HepG2 (cell line): ENCODE measurements around the gene ARHGAP31. TPM values are rescaled to one million over a fixed set of nuclear protein-coding genes. Genes with fewer than 3 reads are reported as not detected.

ENCODE experiments used
- ATAC-seq: fragments of 200-7000 bp; cut with Tn5 transposase; 3 replicates; pipeline ENCODE4 v1.9.1; 2020; ENCODE audit warnings: mild to moderate bottlenecking, moderate library complexity
- BruUV-seq: library from RNA; stranded (reverse); fragments of 400-500 nt; replicated peaks from 2 replicates; lab custom pipeline; 2021; lab: Mats Ljungman, UMichigan
- CTCF ChIA-PET: fragments of 300-600 bp; formaldehyde crosslinking; extraction: SDS; loops from one replicate; lab custom pipeline; 2021; ENCODE audit warnings: low total read pairs, inconsistent platforms, low intra/inter-chr PET ratio; lab: Yijun Ruan, JAX
- POLR2A ChIA-PET: fragments of 350-600 bp; sonication (Branson Sonifier 250); formaldehyde crosslinking; loops from one replicate; lab custom pipeline; 2020; ENCODE audit warnings: antibody characterized with exemption, inconsistent platforms; lab: Yijun Ruan, JAX
- DNase-seq: peaks from one replicate; pipeline ENCODE4 v3.0.0-alpha.2; 2015; ENCODE audit warnings: low spot score
- FAIRE-seq: peaks from 3 replicates; lab custom pipeline; 2011; peaks lifted over from hg19 to GRCh38; lab: Jason Lieb, UNC
- H2AFZ ChIP-seq: one replicate; pipeline ENCODE4 v1.6.1; 2011; ENCODE audit warnings: low read length, inconsistent platforms
- H3K27ac ChIP-seq: fragments of 300-600 bp; 3 replicates; pipeline ENCODE4 v1.8.0; 2011; ENCODE audit warnings: mixed run types, mild to moderate bottlenecking, mixed read lengths, low read length, inconsistent platforms; ENCODE audit not compliant: insufficient read depth; ENCODE audit errors: extremely low read length
- H3K27me3 ChIP-seq, 2 experiments: fragments of 200-600 bp in 1 of 2; 2 replicates in 1 of 2; 3 replicates in 1 of 2; pipeline versions ENCODE4 v1.6.0 to v1.8.0; 2011; ENCODE audit warnings: low read length in 2 of 2, mild to moderate bottlenecking in 2 of 2, moderate library complexity in 2 of 2, inconsistent platforms in 1 of 2; ENCODE audit not compliant: insufficient read depth in 2 of 2, control insufficient read depth in 1 of 2
- H3K36me3 ChIP-seq, 2 experiments: fragments of 200-600 bp in 1 of 2; replicated peaks in 1 of 2; 2 replicates in 1 of 2; 3 replicates in 1 of 2; pipeline versions ENCODE4 v1.5.1 to v1.8.0; 2011; ENCODE audit warnings: low read length in 2 of 2, inconsistent platforms in 1 of 2; ENCODE audit not compliant: insufficient read depth in 2 of 2, control insufficient read depth in 1 of 2
- H3K4me1 ChIP-seq: 2 replicates; pipeline ENCODE4 v1.5.1; 2012; ENCODE audit warnings: low read length, inconsistent platforms; ENCODE audit not compliant: insufficient read depth
- H3K4me2 ChIP-seq: 2 replicates; pipeline ENCODE4 v1.6.0; 2011; ENCODE audit warnings: low read depth, low read length, inconsistent platforms
- H3K4me3 ChIP-seq, 3 experiments: fragments of 200-600 bp in 1 of 3; sonication (generic), shearing (Covaris generic) in 1 of 3; replicated peaks in 1 of 3; 2 replicates each; pipeline ENCODE4 v1.5.1; 2011 to 2016; ENCODE audit warnings: low read length in 3 of 3, inconsistent platforms in 2 of 3, low read depth in 2 of 3, mild to moderate bottlenecking in 2 of 3, control low read depth in 1 of 3, mixed read lengths in 1 of 3; ENCODE audit not compliant: insufficient read depth in 1 of 3
- H3K79me2 ChIP-seq: one replicate; pipeline ENCODE4 v1.6.1; 2011; ENCODE audit warnings: low read length, inconsistent platforms; ENCODE audit not compliant: insufficient read depth
- H3K9ac ChIP-seq: 2 replicates; pipeline ENCODE4 v1.6.0; 2011; ENCODE audit warnings: mild to moderate bottlenecking, low read depth, low read length, inconsistent platforms; ENCODE audit not compliant: insufficient read depth
- H3K9me3 ChIP-seq: 2 replicates; pipeline ENCODE4 v1.5.1; 2012; ENCODE audit warnings: mild to moderate bottlenecking, low read length
- H4K20me1 ChIP-seq: 2 replicates; pipeline ENCODE4 v1.6.0; 2011; ENCODE audit warnings: inconsistent platforms, mild to moderate bottlenecking, low read length, moderate library complexity; ENCODE audit not compliant: insufficient read depth
- HOXA3 ChIP-seq: sonication (generic); formaldehyde crosslinking; IDR thresholded peaks from 2 replicates; pipeline ENCODE4 v1.5.0; 2020; ENCODE audit warnings: missing genetic modification reagents
- KDM1A ChIP-seq: IDR thresholded peaks from 2 replicates; pipeline ENCODE4 v1.6.1; 2016; ENCODE audit warnings: missing compliant biosample characterization
- PHF20 ChIP-seq: sonication (generic); formaldehyde crosslinking; IDR thresholded peaks from 2 replicates; pipeline ENCODE4 v1.5.0; 2020; ENCODE audit warnings: mild to moderate bottlenecking, missing genetic modification reagents
- SNRNP70 ChIP-seq: fragments of 200-400 bp; formaldehyde crosslinking; IDR thresholded peaks from 2 replicates; pipeline ENCODE4 v1.6.1; 2017; ENCODE audit warnings: mild to moderate bottlenecking, low read depth, low read length, moderate library complexity
- ZBTB40 ChIP-seq, 2 experiments: fragments of 450-650 bp in 1 of 2; sonication (generic) in 1 of 2; formaldehyde crosslinking in 1 of 2; IDR thresholded peaks; 2 replicates each; pipeline versions ENCODE4 v1.6.1 to v1.8.0; 2016 to 2022; ENCODE audit warnings: antibody characterized with exemption in 1 of 2, mild to moderate bottlenecking in 1 of 2, missing genetic modification reagents in 1 of 2
- ZNF10 ChIP-seq: sonication (generic); formaldehyde crosslinking; IDR thresholded peaks from 2 replicates; pipeline ENCODE4 v1.4.0; 2020; ENCODE audit warnings: mild to moderate bottlenecking, low read depth, missing genetic modification reagents, borderline replicate concordance
- ZNF382 ChIP-seq: sonication (generic); formaldehyde crosslinking; IDR thresholded peaks from 2 replicates; pipeline ENCODE4 v1.5.0; 2020; ENCODE audit warnings: missing genetic modification reagents, mild to moderate bottlenecking, borderline replicate concordance
- ZNF558 ChIP-seq: sonication (generic); formaldehyde crosslinking; IDR thresholded peaks from 2 replicates; pipeline ENCODE4 v1.9.0; 2022; ENCODE audit warnings: mild to moderate bottlenecking, missing genetic modification reagents, borderline replicate concordance
- WGBS: methylation state at CpG from one replicate; pipeline ENCODE4 v1.1.6; 2017; ENCODE audit warnings: low lambda C conversion rate; 5-methylcytosine and 5-hydroxymethylcytosine counted together
- in situ Hi-C: cut with HindIII; loops from 2 replicates; pipeline ENCODE4 v1.10.0; 2017; ENCODE audit warnings: low pct_unique_long_range_greater_than_20kb; ENCODE audit not compliant: extremely low pct_ligation_motif_present
- intact Hi-C: fragments of 100-400 bp; cut with micrococcal nuclease; formaldehyde crosslinking; loops from one replicate; pipeline ENCODE4 v1.10.0; 2022; ENCODE audit not compliant: unreplicated experiment
- polyA plus RNA-seq, 8 experiments: library from polyadenylated mRNA; depleted of rRNA in 3 of 8; stranded (reverse) in 7 of 8; unstranded in 1 of 8; fragments of >200 nt; fragmentation: Illumina TruSeq in 4 of 8; extraction: Trizol in 4 of 8; gene quantifications; 2 replicates each; pipeline versions ENCODE4 v1.2.1 to v1.2.3, GENCODE V29; 2011 to 2016; ENCODE audit warnings: low read depth in 4 of 8, missing spikeins in 1 of 8, mixed read lengths in 1 of 8; ENCODE audit not compliant: insufficient read depth in 1 of 8
- total RNA-seq, 5 experiments: library from RNA; depleted of rRNA; stranded (reverse); fragments of >200 nt; fragmentation: Illumina TruSeq; extraction: Trizol; gene quantifications; 2 replicates each; pipeline ENCODE4 v1.2.3, GENCODE V29; 2016; ENCODE audit warnings: low read depth in 1 of 5
- TF ChIP-seq, protein P1 (sequence below): sonication (generic); formaldehyde crosslinking; IDR thresholded peaks from 2 replicates; pipeline ENCODE4 v1.8.1; 2023; ENCODE audit warnings: mild to moderate bottlenecking, missing genetic modification reagents

The ARHGAP31 gene
- total and polyA plus RNA-seq, 2 of the 13 experiments (the other 11 are each of a cell fraction or from before 2014, with no cell fraction given): not detected

GRCh38 chr3:119324899-119325298, 30.7 kb downstream of the ARHGAP31 start (continued):
- no peak for TF ChIP-seq PHF20
- TF ChIP-seq, all 625 proteins: peak for 0

GRCh38 chr3:119326976-119327375, 32.8 kb downstream of the ARHGAP31 start:
- DNase-seq (no peak), FAIRE-seq (no peak), ATAC-seq (no peak)
- 83% methylated on average over 13 of the region's 13 CpGs for WGBS
- no peaks in the 10 kb centered on the region for H4K20me1 ChIP-seq
- intact Hi-C loops (no loop called here), in situ Hi-C loops (no loop called here)
- H3K4me3 ChIP-seq: no peak overlapping the region
- BruUV-seq: no TSS peak
- no peak overlapping the region for H3K9ac ChIP-seq
- CTCF ChIA-PET: no interaction called here
- no peaks in the 10 kb centered on the region for H3K9me3 ChIP-seq
- H3K4me1 ChIP-seq: peaks cover 17% of the 10 kb centered on the region
- H3K27me3 ChIP-seq: peaks cover 0 to 10% of the 10 kb centered on the region in 2 experiments; a peak in 4 of 5 replicates
- H3K4me2 ChIP-seq: no peak overlapping the region
- no peaks in the 10 kb centered on the region for H3K36me3 ChIP-seq
- no peaks in the 10 kb centered on the region for H3K79me2 ChIP-seq
- POLR2A ChIA-PET: no interaction called here
- H2AFZ ChIP-seq: no peak overlapping the region
- H3K27ac ChIP-seq: no peak overlapping the region
- TF ChIP-seq SNRNP70: no peak
- no peak for TF ChIP-seq ZBTB40 (IDR thresholded peaks at IDR 0.05)
- no peak for TF ChIP-seq ZBTB40 (CRISPR knock-in tag; IDR thresholded peaks at IDR 0.05)
- TF ChIP-seq ZNF558 (CRISPR knock-in tag): no peak
- TF ChIP-seq, protein P1, sequence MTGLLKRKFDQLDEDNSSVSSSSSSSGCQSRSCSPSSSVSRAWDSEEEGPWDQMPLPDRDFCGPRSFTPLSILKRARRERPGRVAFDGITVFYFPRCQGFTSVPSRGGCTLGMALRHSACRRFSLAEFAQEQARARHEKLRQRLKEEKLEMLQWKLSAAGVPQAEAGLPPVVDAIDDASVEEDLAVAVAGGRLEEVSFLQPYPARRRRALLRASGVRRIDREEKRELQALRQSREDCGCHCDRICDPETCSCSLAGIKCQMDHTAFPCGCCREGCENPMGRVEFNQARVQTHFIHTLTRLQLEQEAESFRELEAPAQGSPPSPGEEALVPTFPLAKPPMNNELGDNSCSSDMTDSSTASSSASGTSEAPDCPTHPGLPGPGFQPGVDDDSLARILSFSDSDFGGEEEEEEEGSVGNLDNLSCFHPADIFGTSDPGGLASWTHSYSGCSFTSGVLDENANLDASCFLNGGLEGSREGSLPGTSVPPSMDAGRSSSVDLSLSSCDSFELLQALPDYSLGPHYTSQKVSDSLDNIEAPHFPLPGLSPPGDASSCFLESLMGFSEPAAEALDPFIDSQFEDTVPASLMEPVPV: no peak
- TF ChIP-seq HOXA3 (CRISPR knock-in tag): no peak
- no peak for TF ChIP-seq ZNF382 (CRISPR knock-in tag)
- no peak for TF ChIP-seq KDM1A (CRISPR knock-in tag)
- TF ChIP-seq ZNF10: no peak
